Neural cell (in vitro differentiated cells): ENCODE results near the gene RAD51B. TPM values are rescaled to one million over a fixed set of nuclear protein-coding genes. Genes with fewer than 3 reads are reported as not detected.
A peak's percentile ranks its signal among the peaks of the same experiment; 100 is the strongest.

Experiments used
- H2AFZ ChIP-seq: fragments of 200-600, 300-800 bp; sonication (generic), shearing (Covaris generic); 2 replicates; pipeline ENCODE4 v1.6.0; 2014; ENCODE audit warnings: low read depth, mild to moderate bottlenecking, antibody characterized with exemption, low read length, moderate library complexity
- H3F3A ChIP-seq: fragments of 200-600 bp; shearing (Covaris generic); 2 replicates; pipeline ENCODE4 v1.6.1; 2016; ENCODE audit warnings: mild to moderate bottlenecking, moderate library complexity, mixed read lengths, antibody characterized with exemption, low read length; ENCODE audit not compliant: insufficient read depth, poor library complexity, severe bottlenecking
- H3K27ac ChIP-seq: fragments of 200-600, 300-800 bp; sonication (generic), shearing (Covaris generic); 2 replicates; pipeline ENCODE4 v1.5.1; 2014; ENCODE audit warnings: mild to moderate bottlenecking, low read length, moderate library complexity
- H3K27me3 ChIP-seq: fragments of 300-800, 200-600 bp; sonication (generic), shearing (Covaris generic); 2 replicates; pipeline ENCODE4 v1.6.0; 2014; ENCODE audit warnings: mild to moderate bottlenecking, low read depth, low read length, moderate library complexity; ENCODE audit not compliant: insufficient read depth
- H3K36me3 ChIP-seq: fragments of 300-800, 200-600 bp; sonication (generic), shearing (Covaris generic); 2 replicates; pipeline ENCODE4 v1.5.1; 2014; ENCODE audit warnings: mild to moderate bottlenecking, antibody characterized with exemption, low read length, moderate library complexity; ENCODE audit not compliant: insufficient read depth
- H3K4me2 ChIP-seq: fragments of 300-800, 200-600 bp; sonication (generic), shearing (Covaris generic); 2 replicates; pipeline ENCODE4 v1.6.0; 2014; ENCODE audit warnings: mild to moderate bottlenecking, low read length
- H3K4me3 ChIP-seq: fragments of 300-800, 200-600 bp; sonication (generic), shearing (Covaris generic); 2 replicates; pipeline ENCODE4 v1.5.1; 2014; ENCODE audit warnings: mild to moderate bottlenecking, low read length, moderate library complexity
- H3K79me2 ChIP-seq: fragments of 200-600 bp; shearing (Covaris generic); replicated peaks from 2 replicates; pipeline ENCODE4 v1.6.0; 2014; ENCODE audit warnings: mild to moderate bottlenecking, low read length, moderate library complexity; ENCODE audit not compliant: insufficient read depth
- H3K9ac ChIP-seq: fragments of 300-800, 200-600 bp; sonication (generic), shearing (Covaris generic); 2 replicates; pipeline ENCODE4 v1.6.1; 2016; ENCODE audit warnings: mild to moderate bottlenecking, low read length, mixed read lengths
- H3K9me2 ChIP-seq: fragments of 200-600 bp; shearing (Covaris generic); 2 replicates; pipeline ENCODE4 v1.6.1; 2016; ENCODE audit warnings: mild to moderate bottlenecking, low read length, mixed read lengths; ENCODE audit not compliant: insufficient read depth
- H3K9me3 ChIP-seq: fragments of 200-600, 300-800 bp; sonication (generic), shearing (Covaris generic); 2 replicates; pipeline ENCODE4 v1.6.1; 2016; ENCODE audit warnings: mild to moderate bottlenecking, mixed run types, low read length, moderate library complexity, mixed read lengths
- H4K20me1 ChIP-seq: fragments of 200-600 bp; shearing (Covaris generic); 2 replicates; pipeline ENCODE4 v1.6.1; 2016; ENCODE audit warnings: mild to moderate bottlenecking, mixed run types; ENCODE audit not compliant: insufficient read depth
- CTCF ChIP-seq: fragments of 450-650 bp; IDR thresholded peaks from 2 replicates; pipeline ENCODE4 v1.5.1; 2014; ENCODE audit warnings: antibody characterized with exemption, mild to moderate bottlenecking, moderate library complexity; ENCODE audit not compliant: poor library complexity, severe bottlenecking
- EP300 ChIP-seq: fragments of 450-650 bp; conservative IDR thresholded peaks from 2 replicates; pipeline ENCODE4 v1.6.1; 2014; ENCODE audit warnings: antibody characterized with exemption, mild to moderate bottlenecking, moderate library complexity; ENCODE audit not compliant: poor library complexity, severe bottlenecking
- EZH2 ChIP-seq: fragments of 200-600, 300-800 bp; shearing (Covaris generic), sonication (generic); IDR thresholded peaks from 2 replicates; pipeline ENCODE4 v1.6.1; 2014; ENCODE audit warnings: antibody characterized with exemption, low read length, borderline replicate concordance, mild to moderate bottlenecking; ENCODE audit not compliant: insufficient read depth, poor library complexity, severe bottlenecking
- MXI1 ChIP-seq: fragments of 450-650 bp; conservative IDR thresholded peaks from 2 replicates; pipeline ENCODE4 v1.6.1; 2014; ENCODE audit warnings: antibody characterized with exemption, mild to moderate bottlenecking; ENCODE audit not compliant: poor library complexity, severe bottlenecking
- POLR2AphosphoS5 ChIP-seq: IDR thresholded peaks from 2 replicates; pipeline ENCODE4 v1.6.1; 2012
- RAD21 ChIP-seq: fragments of 450-650 bp; conservative IDR thresholded peaks from 2 replicates; pipeline ENCODE4 v1.6.1; 2014; ENCODE audit warnings: antibody characterized with exemption, mild to moderate bottlenecking, moderate library complexity
- REST ChIP-seq: IDR thresholded peaks from 2 replicates; pipeline ENCODE4 v1.6.1; 2012; ENCODE audit warnings: borderline replicate concordance
- SMC3 ChIP-seq: fragments of 450-650 bp; conservative IDR thresholded peaks from 2 replicates; pipeline ENCODE4 v1.6.1; 2014; ENCODE audit warnings: antibody characterized with exemption, mild to moderate bottlenecking, moderate library complexity; ENCODE audit not compliant: poor library complexity
- TAF1 ChIP-seq: IDR thresholded peaks from 2 replicates; pipeline ENCODE4 v1.6.1; 2012; ENCODE audit warnings: low read depth
- polyA plus RNA-seq: library from polyadenylated mRNA; depleted of rRNA; stranded (reverse); fragments of >200 nt; gene quantifications from 2 replicates; pipeline ENCODE4 v1.2.3, GENCODE V29; 2014

Gene RAD51B
- polyA plus RNA-seq, 1 donor from 2014 or later: 3.1 TPM

DNA sequence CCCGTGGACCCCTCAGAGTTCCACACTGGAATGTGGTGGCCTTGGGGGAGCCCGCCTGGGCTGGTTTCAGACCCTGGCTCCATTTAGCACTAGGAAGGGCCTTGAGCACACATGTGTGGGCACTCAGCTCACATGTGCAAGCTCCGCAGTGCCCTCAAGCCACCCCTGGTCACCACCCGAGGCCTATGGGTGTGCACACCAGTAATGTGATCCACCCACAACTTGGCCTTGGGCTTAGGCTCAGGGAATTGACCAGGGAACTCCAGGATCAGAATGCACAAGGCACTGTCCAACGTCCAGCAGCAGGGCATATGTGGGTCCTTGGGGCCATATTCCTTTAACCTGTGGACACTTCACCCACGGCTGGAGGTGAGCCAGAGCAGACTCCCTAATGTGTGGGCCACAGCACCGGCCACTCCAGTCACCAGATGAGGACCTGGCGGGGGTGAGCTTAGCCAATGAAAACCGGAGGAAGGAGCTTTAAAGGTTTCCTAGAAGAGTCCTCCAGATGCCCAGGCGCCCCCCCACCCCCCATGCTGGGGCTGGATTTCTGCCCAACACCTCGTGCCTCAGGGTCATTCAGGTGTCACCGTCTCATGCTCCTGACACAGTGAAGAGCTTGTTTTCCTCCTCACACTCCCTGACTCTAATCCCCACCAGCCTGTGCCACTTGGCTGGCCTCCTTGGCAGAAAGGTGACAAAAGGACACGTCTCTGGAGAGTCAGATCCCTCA is 764.1 kb downstream of the RAD51B start:
- no peaks in the 10 kb centered on the region for H3K9me3 ChIP-seq
- no peak for TF ChIP-seq SMC3
- no peak for TF ChIP-seq TAF1
- no peak for TF ChIP-seq RAD21
- no peak for TF ChIP-seq EZH2
- TF ChIP-seq REST: no peak
- no peak for TF ChIP-seq POLR2AphosphoS5
- no peak for TF ChIP-seq EP300
- no peak for TF ChIP-seq MXI1
- TF ChIP-seq CTCF: no peak
- no peak overlapping the region for H3K4me2 ChIP-seq
- H3K27me3 ChIP-seq: no peaks in the 10 kb centered on the region
- H3K9me2 ChIP-seq: no peaks in the 10 kb centered on the region
- H3F3A ChIP-seq: peaks cover 2% of the 10 kb centered on the region
- no peak overlapping the region for H3K4me3 ChIP-seq
- no peak overlapping the region for H3K27ac ChIP-seq
- H3K79me2 ChIP-seq: no peaks in the 10 kb centered on the region
- H3K36me3 ChIP-seq: no peaks in the 10 kb centered on the region
- H2AFZ ChIP-seq: no peak overlapping the region
- no peak overlapping the region for H3K9ac ChIP-seq
- no peaks in the 10 kb centered on the region for H4K20me1 ChIP-seq

DNA sequence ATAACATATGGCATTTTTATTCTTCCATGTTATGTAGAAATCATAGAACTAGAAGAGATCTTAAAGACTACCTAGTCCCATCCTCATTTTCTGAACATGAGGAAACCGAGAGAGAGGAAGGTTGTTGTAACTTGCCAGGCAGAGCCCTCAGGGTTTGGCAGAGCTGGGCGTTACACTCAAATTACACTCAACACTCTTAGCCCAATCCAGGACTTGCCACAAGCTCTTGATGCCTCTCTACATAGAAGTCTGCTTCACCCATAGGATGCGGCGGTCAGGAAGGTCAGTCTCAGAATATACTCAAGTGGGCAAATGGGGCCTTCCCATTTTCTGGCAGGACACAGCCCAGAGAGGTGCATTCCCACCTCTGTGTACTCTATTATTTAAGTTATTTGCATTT is 765.2 kb downstream of the RAD51B start:
- Histone ChIP-seq H3K79me2 (no peaks in the 10 kb centered on the region), H3K9ac (no peak overlapping the region), H3K27ac (peak overlapping the region; percentile 71), H3K4me2 (no peak overlapping the region), H2AFZ (no peak overlapping the region), H3K9me3 (no peaks in the 10 kb centered on the region), H3K9me2 (no peaks in the 10 kb centered on the region), H3F3A (peaks cover 2% of the 10 kb centered on the region), H3K36me3 (no peaks in the 10 kb centered on the region), H4K20me1 (no peaks in the 10 kb centered on the region), H3K27me3 (no peaks in the 10 kb centered on the region), H3K4me3 (no peak overlapping the region)
- no peak for TF ChIP-seq MXI1
- no peak for TF ChIP-seq EZH2
- TF ChIP-seq CTCF: no peak
- TF ChIP-seq TAF1: no peak
- no peak for TF ChIP-seq SMC3
- TF ChIP-seq POLR2AphosphoS5: no peak
- TF ChIP-seq REST: no peak
- no peak for TF ChIP-seq RAD21
- TF ChIP-seq EP300: no peak
